GM18507 (cell line): ENCODE measurements around the gene NPR1.
"Not testable (repeated sequence)": the region's sequence is repeated elsewhere in the genome, so short reads cannot be mapped to it uniquely, and the experiment has no call there.

Experiments used
- DNase-seq: peaks from one replicate; pipeline ENCODE4 v3.0.0; 2011; ENCODE audit warnings: low read depth; ENCODE audit not compliant: insufficient read length; ENCODE audit errors: extremely low spot score
- FAIRE-seq: peaks from 2 replicates; lab custom pipeline; 2011; peaks lifted over from hg19 to GRCh38; lab: Jason Lieb, UNC

Gene NPR1

GRCh38 chr1:153648000-153648643 is 30.4 kb upstream of the NPR1 start:
- FAIRE-seq (no peak), DNase-seq (no peak)

DNA sequence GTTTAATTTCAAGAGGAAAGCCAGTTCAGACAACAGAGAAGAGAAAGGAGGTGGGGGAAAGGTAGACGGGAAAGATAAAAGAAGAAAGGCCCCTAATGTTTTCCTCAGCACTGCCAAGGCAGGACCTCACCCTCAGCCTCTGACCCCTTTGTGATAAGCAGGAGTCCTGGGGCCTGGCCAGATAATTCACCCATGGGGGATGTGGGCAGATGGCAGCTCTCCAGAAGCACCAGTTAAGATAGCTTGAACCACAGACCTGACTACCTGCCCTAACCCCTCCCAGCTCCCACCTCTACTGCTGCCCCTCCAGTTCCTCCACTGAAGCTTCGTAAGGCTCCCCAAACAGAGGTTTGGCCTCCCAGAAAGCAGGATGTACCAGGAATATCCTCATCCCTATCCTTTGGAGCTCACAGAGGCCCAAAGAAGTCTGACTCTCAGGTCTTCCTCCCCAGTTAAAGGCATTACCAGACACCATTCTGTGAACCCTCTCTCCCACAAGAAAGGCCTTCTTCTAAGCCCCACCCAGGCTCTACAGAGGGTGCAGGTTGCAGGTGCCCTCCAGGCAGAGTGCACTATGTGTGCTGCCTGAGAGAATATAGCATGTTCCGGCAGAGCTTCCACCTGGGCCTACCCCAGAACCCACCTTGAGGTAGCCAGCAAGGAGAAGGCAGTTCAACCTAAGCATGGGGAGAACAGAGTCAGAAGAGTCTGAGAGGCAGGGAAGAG is 29.2 kb upstream of the NPR1 start:
- no peak for FAIRE-seq
- DNase-seq, result no peak

DNA sequence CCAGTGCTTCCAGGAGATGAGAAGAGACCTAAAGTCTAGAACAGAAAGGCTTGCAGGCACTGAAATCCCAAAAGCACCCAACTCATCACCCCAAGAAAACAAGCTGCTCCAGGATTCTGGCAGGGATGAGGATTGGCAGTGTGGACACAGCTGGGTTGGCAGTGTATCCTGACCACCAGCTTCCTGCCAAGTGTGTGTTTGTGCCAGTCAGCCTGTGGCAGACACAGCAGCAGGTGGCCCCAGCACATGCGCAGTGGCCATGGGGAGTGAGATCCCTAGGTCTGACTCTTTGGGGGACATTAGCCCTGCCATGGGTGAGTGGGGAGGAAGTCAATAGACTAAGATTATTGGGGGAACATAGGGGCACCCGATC is 28.6 kb upstream of the NPR1 start:
- DNase-seq (no peak), FAIRE-seq (no peak)

DNA sequence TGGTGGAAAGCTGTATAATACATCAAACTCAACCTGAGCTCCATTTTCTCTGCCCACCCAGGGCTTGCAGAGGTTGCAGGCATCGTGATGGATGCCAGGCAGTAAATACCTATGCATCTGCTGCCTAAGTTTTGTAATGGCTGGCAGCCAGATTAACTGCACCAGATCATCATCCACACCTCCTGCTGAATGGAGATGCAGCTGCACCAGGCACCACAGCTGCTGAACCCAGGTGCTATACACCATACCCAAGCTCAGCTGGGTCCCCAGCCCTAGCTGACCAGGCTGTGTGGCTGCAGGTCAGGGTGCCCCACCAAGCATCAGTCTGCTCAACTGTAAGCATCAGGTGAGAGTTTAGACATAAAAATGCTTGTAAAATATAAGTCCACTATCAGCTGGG is 26.7 kb upstream of the NPR1 start:
- no peak for DNase-seq
- FAIRE-seq, result no peak

DNA sequence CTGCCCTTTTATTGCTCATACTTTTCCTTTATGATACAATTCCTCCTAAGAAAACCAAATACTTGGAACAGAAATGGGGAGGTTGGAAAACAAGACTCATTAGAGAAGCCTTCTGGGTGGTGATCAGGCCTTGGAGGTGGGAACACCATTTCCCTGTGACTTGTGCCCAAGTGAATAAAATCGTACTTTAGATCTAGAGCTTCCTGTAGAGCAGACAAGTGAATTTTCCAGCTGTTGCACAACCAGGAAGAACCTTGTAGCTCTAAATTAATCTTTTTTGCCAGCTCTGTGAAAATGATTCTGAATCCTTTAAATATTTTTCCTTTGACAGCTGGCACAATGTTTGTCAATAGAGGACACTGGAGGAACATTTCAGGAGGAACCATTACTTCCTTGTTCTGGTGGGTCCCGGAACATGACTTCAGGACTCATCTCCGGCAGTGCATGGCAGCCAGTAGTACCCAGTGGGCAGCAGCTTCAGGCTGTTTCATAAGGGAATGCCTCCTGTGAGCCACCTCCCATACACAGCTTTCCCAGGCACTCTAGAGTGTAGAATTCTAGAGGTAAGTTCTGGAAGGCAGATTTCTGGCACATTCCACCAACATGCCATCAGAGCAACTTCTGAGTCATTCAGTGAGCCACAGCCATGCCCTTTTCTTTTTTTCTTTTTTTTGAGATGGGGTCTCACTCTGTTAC is 25.5 kb upstream of the NPR1 start:
- no peak for FAIRE-seq
- no peak for DNase-seq

- FAIRE-seq, result no peak
- no peak for DNase-seq
Observed at GRCh38 chr1:153655333-153655732, 23.2 kb upstream of the NPR1 start.

DNA sequence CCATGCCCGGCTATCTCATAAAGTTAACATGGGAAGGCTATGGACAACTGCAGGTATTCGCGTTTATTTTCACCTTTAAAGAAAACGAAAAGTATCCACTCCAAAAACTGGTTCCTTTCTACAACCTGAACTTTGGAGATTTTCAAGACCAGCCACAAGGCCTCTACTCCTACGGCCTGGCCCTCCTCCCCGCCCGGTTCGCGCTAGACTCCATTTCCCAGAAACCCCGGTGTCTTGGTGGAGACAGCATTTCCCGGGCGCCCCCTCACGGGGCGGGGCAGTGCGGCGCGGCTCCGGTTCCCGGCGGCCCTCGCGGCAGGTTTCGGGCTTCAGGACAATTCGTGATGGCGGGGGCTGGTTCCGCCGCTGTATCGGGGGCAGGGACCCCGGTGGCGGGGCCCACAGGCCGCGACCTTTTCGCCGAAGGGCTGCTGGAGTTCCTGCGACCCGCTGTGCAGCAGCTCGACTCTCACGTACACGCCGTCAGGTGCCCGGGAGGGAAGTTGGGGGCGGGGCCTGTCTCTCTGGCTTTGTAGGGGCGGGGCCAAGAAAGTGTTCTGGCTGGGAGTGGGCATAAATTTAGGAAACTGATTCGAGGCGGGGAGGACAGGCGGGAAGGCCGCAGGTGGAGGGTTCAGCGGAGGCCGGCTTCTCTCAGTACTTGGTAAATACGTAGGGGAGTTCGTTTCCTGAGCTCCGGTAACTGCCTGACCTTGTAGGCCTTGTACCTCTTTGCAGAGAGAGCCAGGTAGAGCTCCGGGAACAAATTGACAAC is 19.9 kb upstream of the NPR1 start, which contains the start of gene SNAPIN:
TSS of gene SNAPIN (plus strand) at position 304 of the 775 bp plus-strand sequence. CDS start at position 345, 41 bp downstream.
- FAIRE-seq (peak; percentile 93), DNase-seq (peak; percentile 85)

DNA sequence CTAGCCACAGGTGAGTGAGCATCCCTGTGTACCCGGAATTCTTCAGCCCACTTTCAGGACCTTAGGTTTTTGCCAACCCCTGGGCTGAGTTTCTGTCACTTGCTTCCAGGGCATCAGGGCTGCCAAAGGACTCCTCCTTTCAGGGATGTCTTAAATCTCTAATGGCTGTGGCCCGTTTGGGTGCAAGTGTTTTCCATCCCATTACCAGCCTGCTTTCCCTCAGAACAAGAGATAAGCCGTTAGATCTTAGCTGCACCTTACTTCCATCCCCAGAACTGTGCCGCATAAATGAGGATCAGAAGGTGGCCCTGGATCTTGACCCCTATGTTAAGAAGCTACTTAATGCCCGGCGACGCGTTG is 19.3 kb upstream of the NPR1 start:
- no peak for DNase-seq
- no peak for FAIRE-seq

DNA sequence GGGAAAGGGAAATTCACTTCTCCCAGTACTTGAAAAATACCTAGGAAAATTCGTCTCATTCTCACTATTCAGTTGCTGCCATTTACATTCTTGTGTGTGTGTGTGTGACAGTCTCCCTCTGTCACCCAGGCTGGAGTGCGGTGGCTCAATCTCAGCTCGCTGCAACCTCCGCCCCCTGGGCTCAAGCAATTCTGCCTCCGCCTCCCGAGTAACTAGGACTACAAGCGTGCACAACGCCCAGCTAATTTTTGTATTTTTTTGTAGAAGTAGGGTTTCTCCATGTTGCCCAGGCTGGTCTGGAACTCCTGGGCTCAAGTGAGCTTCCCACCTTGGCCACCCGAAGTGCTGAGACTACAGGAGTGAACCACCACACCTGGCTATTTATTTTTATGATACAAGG is 18.8 kb upstream of the NPR1 start:
- DNase-seq (no peak), FAIRE-seq (no peak)

GRCh38 chr1:153661111-153661708 is 17.3 kb upstream of the NPR1 start:
- DNase-seq (no peak), FAIRE-seq (no peak)

- DNase-seq (no peak), FAIRE-seq (no peak)
Observed at GRCh38 chr1:153662269-153662668, 16.2 kb upstream of the NPR1 start.

DNA sequence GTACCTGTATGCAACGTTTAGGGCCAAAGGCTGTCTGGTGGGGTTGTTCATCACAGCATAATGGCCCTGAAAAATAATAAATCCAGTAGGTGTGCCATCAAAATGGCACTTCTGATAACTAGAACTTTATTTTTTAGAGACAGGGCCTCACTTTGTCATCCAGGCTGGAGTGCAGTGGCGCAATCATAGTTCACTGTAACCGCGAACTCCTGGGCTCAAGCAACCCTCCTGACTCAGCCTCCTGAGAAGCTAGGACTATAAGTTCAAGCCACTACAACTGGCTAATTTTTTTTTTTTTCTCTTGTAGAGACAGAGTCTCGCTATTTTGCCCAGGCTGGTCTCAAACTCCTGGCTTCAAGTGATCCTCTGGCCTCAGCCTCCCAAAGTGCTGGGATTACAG is 15.3 kb upstream of the NPR1 start:
- no peak for FAIRE-seq
- DNase-seq, result no peak

DNA sequence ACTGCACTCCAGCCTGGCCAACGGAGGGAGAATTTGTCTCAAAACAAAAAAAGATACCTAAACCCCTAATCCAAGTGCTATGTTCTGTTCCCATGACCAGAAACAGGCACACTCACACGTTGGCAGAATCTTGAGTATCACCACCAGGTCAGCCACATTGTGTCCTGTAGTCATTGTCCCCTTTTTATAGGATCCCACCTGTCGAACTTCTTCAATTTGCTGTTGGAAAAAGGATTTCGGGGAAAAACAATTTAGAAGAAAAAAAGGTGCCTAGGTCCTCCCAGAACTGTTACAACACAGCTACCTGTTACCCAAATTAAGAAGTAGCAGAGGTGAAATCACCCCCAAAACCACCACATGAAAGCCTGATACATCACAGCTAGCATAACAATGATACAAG is 11.0 kb upstream of the NPR1 start:
- DNase-seq (no peak), FAIRE-seq (no peak)

DNA sequence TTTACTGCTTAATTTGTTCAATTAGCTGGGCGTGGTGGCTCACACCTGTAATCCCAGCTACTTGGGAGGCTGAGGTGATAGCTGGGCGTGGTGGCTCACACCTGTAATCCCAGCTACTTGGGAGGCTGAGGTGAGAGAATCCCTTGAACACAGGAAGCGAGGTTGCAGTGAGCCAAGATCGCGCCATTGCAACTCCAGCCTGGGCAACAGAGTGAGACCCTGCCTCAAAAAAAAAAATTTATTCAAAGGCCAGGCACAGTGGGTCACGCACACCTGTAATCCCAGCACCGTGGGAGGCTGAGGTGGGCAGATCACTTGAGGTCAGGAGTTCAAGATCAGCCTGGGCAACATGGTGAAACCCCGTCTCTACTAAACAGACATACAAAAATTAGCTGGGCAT is 9.8 kb upstream of the NPR1 start:
- not testable (repeated sequence) for DNase-seq, FAIRE-seq

GRCh38 chr1:153669606-153670005 is 8.9 kb upstream of the NPR1 start:
- no peak for FAIRE-seq
- DNase-seq, result no peak

GRCh38 chr1:153670257-153670858 is 8.1 kb upstream of the NPR1 start:
- FAIRE-seq (no peak), DNase-seq (no peak)

DNA sequence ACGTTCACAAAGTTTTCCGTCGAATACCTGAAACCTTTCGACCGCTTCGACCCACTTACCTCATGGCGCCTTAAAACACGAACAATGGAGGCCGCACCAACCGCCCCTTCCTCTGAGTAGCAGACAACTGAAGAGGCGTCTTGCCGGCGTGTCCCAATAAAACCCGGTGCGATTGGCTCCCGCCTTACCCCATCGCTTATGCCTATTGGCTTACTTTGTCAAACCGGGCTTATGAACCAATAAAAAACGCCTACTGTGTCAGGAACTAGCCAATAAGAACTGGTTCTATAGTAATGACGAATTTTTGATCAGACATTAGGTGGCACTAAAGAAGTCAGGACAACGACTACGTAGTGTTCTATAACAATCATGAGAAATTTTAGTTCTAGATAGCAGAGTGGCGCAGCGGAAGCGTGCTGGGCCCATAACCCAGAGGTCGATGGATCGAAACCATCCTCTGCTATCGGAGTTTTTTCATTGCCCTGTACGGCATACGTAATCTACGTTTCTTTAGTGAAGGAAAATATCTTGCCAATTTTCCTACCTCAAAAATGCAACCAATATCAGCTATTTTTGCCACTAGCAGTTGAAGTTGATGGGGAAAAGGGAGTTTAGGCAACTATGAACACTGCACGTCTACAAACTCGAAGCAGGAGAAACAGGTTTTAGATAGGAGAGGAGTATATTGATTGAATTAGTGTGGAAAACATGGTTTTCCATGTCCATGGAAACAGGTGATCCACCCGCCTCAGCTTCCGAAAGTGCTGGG is 7.4 kb upstream of the NPR1 start, which contains the start of gene ILF2:
TSS of gene ILF2 (minus strand) at position 135 of the 769 bp plus-strand sequence. CDS start at position 64, 71 bp downstream.
- FAIRE-seq (peak; percentile 99), DNase-seq (peak; percentile 95)

GRCh38 chr1:153671628-153672353 is 6.7 kb upstream of the NPR1 start:
- not testable (repeated sequence) for DNase-seq, FAIRE-seq
